GM15510 (cell line): ENCODE results near the gene MTHFSD.

Experiments used
- POLR2A ChIP-seq: IDR thresholded peaks from 3 replicates; pipeline ENCODE4 v1.6.1; 2011; ENCODE audit warnings: borderline replicate concordance; ENCODE audit not compliant: insufficient read length; ENCODE audit errors: extremely low read depth

Gene MTHFSD

GRCh38 chr16:86519649-86520316 is 35.3 kb downstream of the MTHFSD start:
- TF ChIP-seq POLR2A, result no peak

- no peak for TF ChIP-seq POLR2A
Measured at GRCh38 chr16:86519007-86519648, 35.9 kb downstream of the MTHFSD start.

GRCh38 chr16:86517652-86518258 is 37.3 kb downstream of the MTHFSD start:
- no peak for TF ChIP-seq POLR2A

GRCh38 chr16:86517033-86517432 is 38.0 kb downstream of the MTHFSD start:
- no peak for TF ChIP-seq POLR2A

- TF ChIP-seq POLR2A, result no peak
Measured at GRCh38 chr16:86516623-86517003, 38.4 kb downstream of the MTHFSD start.

GRCh38 chr16:86515777-86516622 is 39.0 kb downstream of the MTHFSD start:
- no peak for TF ChIP-seq POLR2A

GRCh38 chr16:86515413-86515776 is 39.6 kb downstream of the MTHFSD start:
- no peak for TF ChIP-seq POLR2A

GRCh38 chr16:86514481-86515376 is 40.3 kb downstream of the MTHFSD start:
- no peak for TF ChIP-seq POLR2A

- no peak for TF ChIP-seq POLR2A
Measured at GRCh38 chr16:86513471-86514277, 41.4 kb downstream of the MTHFSD start.

- no peak for TF ChIP-seq POLR2A
Measured at GRCh38 chr16:86512860-86513470, 42.1 kb downstream of the MTHFSD start.

GRCh38 chr16:86512301-86512859 is 42.7 kb downstream of the MTHFSD start:
- no peak for TF ChIP-seq POLR2A

GRCh38 chr16:86511317-86512161 is 43.5 kb downstream of the MTHFSD start:
- TF ChIP-seq POLR2A, result no peak
